Measurements from ENCODE around the gene GOLIM4.
A peak's percentile ranks its signal among the peaks of the same experiment; 100 is the strongest.

Gene GOLIM4

DNA sequence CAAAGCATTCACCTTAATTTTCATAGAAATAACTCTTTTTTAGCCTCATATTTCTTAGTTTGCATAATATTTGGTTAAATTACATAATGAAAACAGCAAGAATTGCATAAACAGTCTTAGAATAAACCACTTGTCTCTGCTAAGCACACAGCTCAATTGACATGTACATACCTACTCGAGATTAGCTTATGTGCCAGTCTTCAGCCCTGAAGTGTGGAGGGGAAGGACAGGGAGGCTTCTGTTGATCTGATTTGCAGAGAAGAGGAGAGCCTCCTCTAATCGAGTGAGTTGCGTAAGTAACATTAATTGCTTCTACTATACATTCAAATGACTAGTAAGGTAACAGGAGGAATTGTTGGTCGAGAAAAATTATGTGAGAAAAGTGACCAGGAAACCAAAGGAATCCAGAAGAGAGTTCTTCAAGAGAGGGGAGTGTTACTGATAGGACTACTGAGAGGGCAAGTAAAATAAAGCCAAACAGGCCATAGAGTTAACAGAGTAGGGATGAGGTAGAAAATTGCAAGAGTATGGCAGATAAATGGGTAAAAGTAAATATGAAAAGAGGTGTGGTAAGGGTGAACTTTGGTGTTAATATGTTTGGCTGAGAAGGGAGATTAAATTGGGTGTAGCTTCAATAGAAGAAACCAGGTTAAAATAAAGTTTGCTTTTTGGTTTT, 7.1 kb upstream of the GOLIM4 start:
- Histone ChIP-seq H3K27me3 (replicated peaks; ENCODE audit: control insufficient read depth, insufficient read depth, low read length) (no peaks in the 10 kb centered on the region), H3K36me3 (ENCODE audit: control insufficient read depth, insufficient read depth, low read length) (no peaks in the 10 kb centered on the region), H3K4me3 (replicated peaks; ENCODE audit: low read depth, low read length) (no peak overlapping the region)
- no peak for DNase-seq (ENCODE audit: extremely low read depth, insufficient read length)
- TF ChIP-seq, protein P1, sequence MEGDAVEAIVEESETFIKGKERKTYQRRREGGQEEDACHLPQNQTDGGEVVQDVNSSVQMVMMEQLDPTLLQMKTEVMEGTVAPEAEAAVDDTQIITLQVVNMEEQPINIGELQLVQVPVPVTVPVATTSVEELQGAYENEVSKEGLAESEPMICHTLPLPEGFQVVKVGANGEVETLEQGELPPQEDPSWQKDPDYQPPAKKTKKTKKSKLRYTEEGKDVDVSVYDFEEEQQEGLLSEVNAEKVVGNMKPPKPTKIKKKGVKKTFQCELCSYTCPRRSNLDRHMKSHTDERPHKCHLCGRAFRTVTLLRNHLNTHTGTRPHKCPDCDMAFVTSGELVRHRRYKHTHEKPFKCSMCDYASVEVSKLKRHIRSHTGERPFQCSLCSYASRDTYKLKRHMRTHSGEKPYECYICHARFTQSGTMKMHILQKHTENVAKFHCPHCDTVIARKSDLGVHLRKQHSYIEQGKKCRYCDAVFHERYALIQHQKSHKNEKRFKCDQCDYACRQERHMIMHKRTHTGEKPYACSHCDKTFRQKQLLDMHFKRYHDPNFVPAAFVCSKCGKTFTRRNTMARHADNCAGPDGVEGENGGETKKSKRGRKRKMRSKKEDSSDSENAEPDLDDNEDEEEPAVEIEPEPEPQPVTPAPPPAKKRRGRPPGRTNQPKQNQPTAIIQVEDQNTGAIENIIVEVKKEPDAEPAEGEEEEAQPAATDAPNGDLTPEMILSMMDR (IDR thresholded peaks at IDR 0.05; ENCODE audit: insufficient read depth, low read length, poor library complexity, severe bottlenecking) = no peak

DNA sequence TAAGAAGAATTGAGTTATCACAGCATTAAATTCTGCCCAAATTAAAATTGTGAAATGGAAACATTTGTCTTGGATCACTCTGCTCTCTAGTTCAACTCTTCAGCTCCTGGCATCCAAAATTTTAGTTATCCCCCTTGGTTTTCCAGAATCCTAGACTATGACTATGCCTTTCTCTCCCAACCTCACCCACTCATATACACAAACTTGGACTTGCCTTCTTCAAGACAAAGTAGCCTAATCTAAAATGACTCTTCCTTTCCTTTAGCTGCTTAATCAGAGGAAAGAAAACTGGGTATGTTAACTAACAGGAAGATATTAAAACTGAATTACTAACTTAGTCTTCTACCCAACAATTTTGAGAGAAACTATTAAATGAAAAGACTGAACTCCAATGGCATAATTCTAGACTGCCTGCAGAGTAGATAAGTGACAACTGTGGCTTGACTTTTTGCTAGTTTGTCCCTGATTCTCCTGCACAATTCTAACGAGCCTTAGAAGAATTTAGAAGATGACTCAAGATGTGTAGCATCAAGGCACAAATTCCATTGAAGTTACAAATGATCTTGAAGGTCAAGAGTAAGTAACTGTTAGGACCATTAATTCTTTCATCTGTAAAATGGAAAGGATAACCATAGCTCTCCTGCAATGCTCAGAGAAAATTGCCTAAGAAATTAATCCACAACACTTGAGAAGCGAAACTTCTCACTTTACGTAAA, 5.2 kb upstream of the GOLIM4 start:
- H3K4me3 ChIP-seq (replicated peaks; ENCODE audit: low read depth, low read length) = no peak overlapping the region
- no peaks in the 10 kb centered on the region for H3K27me3 ChIP-seq (replicated peaks; ENCODE audit: control insufficient read depth, insufficient read depth, low read length)
- no peaks in the 10 kb centered on the region for H3K36me3 ChIP-seq (ENCODE audit: control insufficient read depth, insufficient read depth, low read length)
- DNase-seq (ENCODE audit: extremely low read depth, insufficient read length) = no peak
- TF ChIP-seq, protein P1 (IDR thresholded peaks at IDR 0.05; ENCODE audit: insufficient read depth, low read length, poor library complexity, severe bottlenecking) = no peak

DNA sequence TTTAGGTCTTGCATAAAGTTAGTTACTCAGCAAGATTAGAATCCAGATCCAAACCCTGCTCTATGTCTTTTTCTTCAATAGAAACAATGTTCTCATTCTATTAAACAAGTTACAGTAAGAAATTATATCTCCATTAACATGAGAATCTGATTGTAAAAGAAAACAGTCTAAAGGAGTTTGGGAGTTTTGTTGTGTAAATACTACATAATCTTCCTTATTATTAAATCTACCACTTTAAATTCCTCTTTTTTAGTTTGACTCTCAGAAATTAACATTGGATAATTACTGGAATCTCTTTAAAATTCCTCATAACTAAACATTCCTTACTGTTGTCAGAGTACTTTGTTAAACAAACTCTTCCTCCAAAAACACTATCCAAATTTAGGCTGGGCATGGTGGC, 1.7 kb upstream of the GOLIM4 start:
- no peak overlapping the region for H3K4me3 ChIP-seq (replicated peaks; ENCODE audit: low read depth, low read length)
- H3K27me3 ChIP-seq (replicated peaks; ENCODE audit: control insufficient read depth, insufficient read depth, low read length) = no peaks in the 10 kb centered on the region
- DNase-seq (ENCODE audit: extremely low read depth, insufficient read length) = no peak
- H3K36me3 ChIP-seq (ENCODE audit: control insufficient read depth, insufficient read depth, low read length) = no peaks in the 10 kb centered on the region
- TF ChIP-seq, protein P1 (IDR thresholded peaks at IDR 0.05; ENCODE audit: insufficient read depth, low read length, poor library complexity, severe bottlenecking) = no peak

DNA sequence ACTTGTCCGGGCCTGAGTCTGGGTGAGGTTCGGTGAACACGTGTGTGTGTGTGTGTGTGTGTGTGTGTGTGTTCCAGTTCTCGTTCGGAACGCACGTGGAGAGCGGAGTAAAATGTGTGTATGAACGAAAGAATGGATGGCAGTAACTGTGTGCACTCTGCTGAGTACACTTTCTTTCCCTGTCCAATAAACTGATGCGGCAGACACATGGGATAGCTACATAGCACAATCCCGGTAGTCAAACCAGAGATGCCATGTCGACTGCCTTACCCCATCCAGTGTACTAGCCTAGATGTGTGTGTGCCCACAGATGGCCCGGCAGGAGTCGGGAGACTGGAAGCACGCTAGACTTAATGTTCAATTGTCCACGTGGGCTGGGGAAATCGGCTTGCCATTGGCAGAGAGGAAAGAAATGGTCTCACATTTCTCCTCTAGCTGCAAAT, 507 bp upstream of the GOLIM4 start:
- H3K4me3 ChIP-seq (replicated peaks; ENCODE audit: low read depth, low read length) = peak overlapping the region; percentile 90
- no peaks in the 10 kb centered on the region for H3K36me3 ChIP-seq (ENCODE audit: control insufficient read depth, insufficient read depth, low read length)
- TF ChIP-seq, protein P1 (IDR thresholded peaks at IDR 0.05; ENCODE audit: insufficient read depth, low read length, poor library complexity, severe bottlenecking) = no peak
- DNase-seq (ENCODE audit: extremely low read depth, insufficient read length) = no peak
- no peaks in the 10 kb centered on the region for H3K27me3 ChIP-seq (replicated peaks; ENCODE audit: control insufficient read depth, insufficient read depth, low read length)

DNA sequence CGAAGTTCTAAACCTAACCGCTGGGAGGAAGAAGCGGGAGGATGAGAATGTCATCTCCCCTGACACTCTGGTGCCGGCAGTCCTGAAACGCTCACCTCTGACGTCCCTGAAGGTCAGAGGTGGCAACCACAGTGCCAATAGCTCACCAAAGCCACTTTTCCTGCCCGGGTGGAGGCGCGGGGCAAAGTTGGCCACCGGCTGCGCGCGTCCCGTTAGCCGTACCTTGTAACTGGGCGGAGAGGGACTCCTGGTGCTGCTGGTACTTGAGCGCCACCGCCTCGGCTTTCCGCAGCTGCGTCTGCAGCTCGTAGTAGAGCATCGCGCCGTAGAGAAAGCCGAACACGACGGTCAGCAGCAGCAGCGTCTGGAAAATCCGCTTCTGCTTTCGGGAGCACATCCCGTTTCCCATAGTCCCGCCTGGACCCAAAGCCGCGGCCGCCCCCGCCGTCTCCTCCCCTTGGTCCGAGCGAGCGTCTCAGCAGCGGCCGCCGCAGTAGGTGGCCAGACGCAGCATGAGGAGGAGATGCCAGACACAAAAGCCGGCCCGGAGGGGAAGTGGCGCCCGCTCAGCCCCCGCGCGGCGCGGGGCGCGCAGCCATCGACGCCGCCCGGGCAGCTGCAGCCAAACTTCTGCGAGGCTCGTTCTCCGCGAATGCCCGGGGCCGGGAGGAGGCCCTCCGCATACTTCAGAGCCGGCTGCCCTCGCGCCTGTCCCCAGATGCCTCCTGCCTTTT, 680 bp downstream of the GOLIM4 start:
- TF ChIP-seq, protein P1 (IDR thresholded peaks at IDR 0.05; ENCODE audit: insufficient read depth, low read length, poor library complexity, severe bottlenecking) = no peak
- Histone ChIP-seq H3K27me3 (replicated peaks; ENCODE audit: control insufficient read depth, insufficient read depth, low read length) (no peaks in the 10 kb centered on the region), H3K36me3 (ENCODE audit: control insufficient read depth, insufficient read depth, low read length) (no peaks in the 10 kb centered on the region), H3K4me3 (replicated peaks; ENCODE audit: low read depth, low read length) (peak overlapping the region; percentile 90)
- peak; percentile 87 for DNase-seq (ENCODE audit: extremely low read depth, insufficient read length)

Data from GM06990 (cell line).